Activated CD4-positive, alpha-beta T cell treated with anti-CD3 and anti-CD28 coated beads, Interleukin-2, amount 10 ng/mL, durations not matched to agents 7 days and 5 days (primary cell): ENCODE measurements around the gene OR52K1. TPM values are rescaled to one million over a fixed set of nuclear protein-coding genes. Genes with fewer than 3 reads are reported as not detected.

Source experiments
- total RNA-seq, 2 experiments: library from RNA; stranded (reverse); gene quantifications; one replicate each; pipeline ENCODE4 v1.2.3, GENCODE V29; 2021

OR52K1 gene
- total RNA-seq, 2 experiments from 2014 or later = not detected

Other genes with a start within 250 kb of the OR52K1 start
- not detected for gene OR52B4, start 114.3 kb upstream of the OR52K1 start, total RNA-seq
- gene TRIM21, start 88.9 kb upstream of the OR52K1 start, total RNA-seq = 10 to 100 TPM; 76.2 to 95.1 TPM
- gene OR52K2, start 33.4 kb upstream of the OR52K1 start, total RNA-seq = not detected
- not detected for gene OR52M1, start 62.5 kb downstream of the OR52K1 start, total RNA-seq
- not detected for gene OR52I2, start 99.1 kb downstream of the OR52K1 start, total RNA-seq
- gene OR52I1, start 111.4 kb downstream of the OR52K1 start, total RNA-seq = not detected
- gene TRIM68, start 125.6 kb downstream of the OR52K1 start, total RNA-seq = 10 to 100 TPM; 13.4 to 15.4 TPM
- gene OR51D1, start 154.8 kb downstream of the OR52K1 start, total RNA-seq = not detected
- gene OR51E1, start 161.3 kb downstream of the OR52K1 start, total RNA-seq = not detected
- not detected for gene OR51E2, start 215.2 kb downstream of the OR52K1 start, total RNA-seq
- not detected for gene MMP26, start 222.1 kb downstream of the OR52K1 start, total RNA-seq